Ovary (tissue), 9 donors: ENCODE results near the gene CTNND2. TPM values are rescaled to one million over a fixed set of nuclear protein-coding genes. Genes with fewer than 3 reads are reported as not detected.

Experiments used
- DNase-seq, 5 donors: peaks; one replicate each; pipeline ENCODE4 v3.0.0-alpha.2; 2019 to 2020
- H3K27ac ChIP-seq, 2 donors: fragments of 200-600 bp; one replicate each; pipeline versions ENCODE4 v1.5.1 to v1.8.0; 2019 to 2022
- H3K27me3 ChIP-seq: fragments of 200-600 bp; one replicate; pipeline ENCODE4 v1.8.0; 2022
- H3K36me3 ChIP-seq: fragments of 200-600 bp; sonication (generic); one replicate; pipeline ENCODE4 v1.5.1; 2019
- H3K4me1 ChIP-seq: one replicate; pipeline ENCODE4 v1.8.1; 2013; ENCODE audit warnings: mild to moderate bottlenecking, moderate library complexity; ENCODE audit not compliant: insufficient read depth
- H3K4me3 ChIP-seq: fragments of 200-600 bp; sonication (generic); one replicate; pipeline ENCODE4 v1.5.1; 2017
- H3K9me3 ChIP-seq, 2 donors: fragments of 200-600 bp in 1 of 2; sonication (generic) in 1 of 2; one replicate each; pipeline versions ENCODE4 v1.5.1 to v1.8.1; 2013 to 2019; ENCODE audit warnings: mild to moderate bottlenecking in 1 of 2, moderate library complexity in 1 of 2
- EP300 ChIP-seq: sonication (generic); formaldehyde crosslinking; IDR thresholded peaks from one replicate; pipeline ENCODE4 v1.6.1; 2017; ENCODE audit warnings: antibody characterized with exemption
- POLR2A ChIP-seq: fragments of 450-650 bp; IDR thresholded peaks from one replicate; pipeline ENCODE4 v1.6.1; 2017; ENCODE audit warnings: antibody characterized with exemption, mild to moderate bottlenecking, moderate library complexity
- WGBS, 3 donors: extraction: QIAGEN DNeasy Blood & Tissue Kit in 1 of 3; methylation state at CpG; one replicate each; pipeline versions ENCODE4 v1.1.5 to v1.1.7; 2013 to 2017; 5-methylcytosine and 5-hydroxymethylcytosine counted together
- intact Hi-C, 4 donors: fragments of 100-400 bp; cut with DNase I; formaldehyde crosslinking; loops; one replicate each; pipeline versions ENCODE4 v1.11.0 to v1.15.1; 2022 to 2023
- polyA plus RNA-seq, 2 donors: library from polyadenylated mRNA; stranded (reverse); fragments of 200-250 nt in 1 of 2; fragments of 350-450 nt in 1 of 2; fragmentation: Illumina TruSeq in 1 of 2; extraction: RNeasy Lipid Tissue Mini Kit (QIAGEN cat#74804) in 1 of 2; gene quantifications; one replicate each; pipeline ENCODE4 v1.2.3, GENCODE V29; 2013 to 2014
- total RNA-seq, 7 donors: library from RNA; depleted of rRNA in 2 of 7; stranded (reverse); fragments of >200 nt in 2 of 7; fragmentation: NEBNext Ultra II Directional in 3 of 7; extraction: Animal tissue kit (Norgen Biotek cat#: 25700) in 3 of 7; gene quantifications; one replicate each; pipeline versions ENCODE4 v1.1.0 to v1.2.4, GENCODE V29; 2016 to 2023
- TF ChIP-seq, protein P1 (sequence below), 3 donors: fragments of 450-650 bp in 2 of 3; fragments of 200-600 bp in 1 of 3; IDR thresholded peaks; one replicate each; pipeline versions ENCODE4 v1.5.1 to v1.8.0; 2016 to 2022; ENCODE audit warnings: antibody characterized with exemption in 3 of 3, mild to moderate bottlenecking in 1 of 3
- donor health status: DM: no; HTN: no; CAD: no; lungs with moderate emphysema.
- donor health status: DM: no; HTN: no; CAD: no.
- donor health status: Bipolar disorder and iron deficiency.
- donor health status: DM: yes; HTN: yes; CAD: no.
- donor health status: DM: no; HTN: no; CAD: no.
- donor health status: DM: yes; HTN: yes; CAD: no.

Gene CTNND2
- total and polyA plus RNA-seq, 9 donors = 0.52 to 13.2 (median 2.3) TPM

DNA sequence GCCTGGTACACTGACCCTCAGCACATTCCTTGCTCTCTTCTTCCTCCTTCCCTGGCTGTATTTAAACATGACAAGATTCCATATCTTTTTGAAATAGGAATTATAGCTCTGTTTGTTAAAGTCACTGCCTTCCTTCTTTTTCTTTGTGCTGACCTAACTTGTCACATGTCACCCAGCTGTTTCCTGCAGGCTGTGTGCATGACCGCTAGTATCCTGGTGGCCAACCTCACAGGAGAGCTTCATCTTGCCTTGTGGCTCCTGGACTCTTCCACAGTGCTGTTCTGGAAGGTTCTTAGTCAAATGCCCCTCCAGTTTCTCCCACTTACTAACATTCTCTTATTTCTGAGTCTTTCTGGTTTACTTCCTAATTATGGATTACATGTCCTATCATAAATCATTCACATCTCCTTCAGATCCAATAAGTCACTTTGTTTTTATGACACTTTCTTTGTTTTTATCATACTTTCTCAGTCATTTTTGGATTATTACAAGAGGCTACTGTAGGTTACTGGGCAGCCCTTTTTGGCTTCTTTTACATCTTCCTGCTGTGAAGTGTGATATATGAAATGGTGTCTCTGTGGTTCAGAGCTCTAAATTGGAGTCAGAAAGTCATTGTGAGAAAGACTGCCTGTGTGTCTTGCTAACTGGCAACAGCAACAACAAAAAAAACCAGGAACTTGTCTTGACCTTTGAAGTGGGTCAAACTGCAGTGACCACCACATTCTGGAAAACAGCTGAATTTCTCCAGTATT is 679.6 kb downstream of the CTNND2 start:
- intact Hi-C loops = loop anchor here in 1 of 4 donors (10.0 kb wide), 1 partner anchor 1410 kb away; no protein-coding TSS in a partner anchor
- no peak for DNase-seq
- 85 to 95% (median 86%) methylated on average over 1 of the region's 1 CpG for WGBS, 3 donors

DNA sequence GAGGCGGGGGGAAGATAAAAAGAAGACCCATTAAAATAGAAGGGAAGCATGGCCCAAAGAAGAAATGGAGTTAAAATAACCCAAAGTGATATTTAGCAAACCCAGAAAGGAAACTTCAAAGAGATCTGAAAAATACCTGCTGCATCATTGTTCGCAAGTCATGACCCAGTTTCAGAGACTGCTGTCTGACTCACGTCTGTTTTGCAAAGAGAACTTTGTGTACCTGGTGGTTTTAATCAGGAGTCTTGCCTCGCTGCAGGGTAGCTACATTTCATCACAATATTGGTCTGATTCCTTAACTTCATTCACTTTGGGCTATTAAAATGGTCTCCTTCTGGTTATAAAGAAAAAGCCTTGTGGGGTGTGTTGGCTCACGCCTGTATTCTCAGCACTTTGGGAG is 682.1 kb downstream of the CTNND2 start:
- Histone ChIP-seq H3K4me3 (no peak overlapping the region), H3K4me1 (no peaks in the 10 kb centered on the region), H3K9me3 (no peaks in the 10 kb centered on the region), H3K36me3 (no peaks in the 10 kb centered on the region), H3K27me3 (no peaks in the 10 kb centered on the region), H3K27ac (no peak overlapping the region)
- 75 to 84% (median 83%) methylated on average over 5 of the region's 5 CpGs for WGBS, 3 donors
- DNase-seq = no peak
- intact Hi-C loops = loop anchor here in 1 of 4 donors (10.0 kb wide), 1 partner anchor 1407 kb away; no protein-coding TSS in a partner anchor
- TF ChIP-seq, protein P1, sequence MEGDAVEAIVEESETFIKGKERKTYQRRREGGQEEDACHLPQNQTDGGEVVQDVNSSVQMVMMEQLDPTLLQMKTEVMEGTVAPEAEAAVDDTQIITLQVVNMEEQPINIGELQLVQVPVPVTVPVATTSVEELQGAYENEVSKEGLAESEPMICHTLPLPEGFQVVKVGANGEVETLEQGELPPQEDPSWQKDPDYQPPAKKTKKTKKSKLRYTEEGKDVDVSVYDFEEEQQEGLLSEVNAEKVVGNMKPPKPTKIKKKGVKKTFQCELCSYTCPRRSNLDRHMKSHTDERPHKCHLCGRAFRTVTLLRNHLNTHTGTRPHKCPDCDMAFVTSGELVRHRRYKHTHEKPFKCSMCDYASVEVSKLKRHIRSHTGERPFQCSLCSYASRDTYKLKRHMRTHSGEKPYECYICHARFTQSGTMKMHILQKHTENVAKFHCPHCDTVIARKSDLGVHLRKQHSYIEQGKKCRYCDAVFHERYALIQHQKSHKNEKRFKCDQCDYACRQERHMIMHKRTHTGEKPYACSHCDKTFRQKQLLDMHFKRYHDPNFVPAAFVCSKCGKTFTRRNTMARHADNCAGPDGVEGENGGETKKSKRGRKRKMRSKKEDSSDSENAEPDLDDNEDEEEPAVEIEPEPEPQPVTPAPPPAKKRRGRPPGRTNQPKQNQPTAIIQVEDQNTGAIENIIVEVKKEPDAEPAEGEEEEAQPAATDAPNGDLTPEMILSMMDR (IDR thresholded peaks at IDR 0.05) = no peak
- TF ChIP-seq POLR2A (no peak), EP300 (no peak)

More for the DNA sequence above, 679.6 kb downstream of the CTNND2 start:
- no peaks in the 10 kb centered on the region for H3K36me3 ChIP-seq
- no peaks in the 10 kb centered on the region for H3K9me3 ChIP-seq
- H3K4me3 ChIP-seq = no peak overlapping the region
- H3K27me3 ChIP-seq = no peaks in the 10 kb centered on the region
- H3K4me1 ChIP-seq = no peaks in the 10 kb centered on the region
- H3K27ac ChIP-seq = no peak overlapping the region
- TF ChIP-seq POLR2A = no peak
- TF ChIP-seq, protein P1 (IDR thresholded peaks at IDR 0.05) = no peak
- TF ChIP-seq EP300 = no peak

DNA sequence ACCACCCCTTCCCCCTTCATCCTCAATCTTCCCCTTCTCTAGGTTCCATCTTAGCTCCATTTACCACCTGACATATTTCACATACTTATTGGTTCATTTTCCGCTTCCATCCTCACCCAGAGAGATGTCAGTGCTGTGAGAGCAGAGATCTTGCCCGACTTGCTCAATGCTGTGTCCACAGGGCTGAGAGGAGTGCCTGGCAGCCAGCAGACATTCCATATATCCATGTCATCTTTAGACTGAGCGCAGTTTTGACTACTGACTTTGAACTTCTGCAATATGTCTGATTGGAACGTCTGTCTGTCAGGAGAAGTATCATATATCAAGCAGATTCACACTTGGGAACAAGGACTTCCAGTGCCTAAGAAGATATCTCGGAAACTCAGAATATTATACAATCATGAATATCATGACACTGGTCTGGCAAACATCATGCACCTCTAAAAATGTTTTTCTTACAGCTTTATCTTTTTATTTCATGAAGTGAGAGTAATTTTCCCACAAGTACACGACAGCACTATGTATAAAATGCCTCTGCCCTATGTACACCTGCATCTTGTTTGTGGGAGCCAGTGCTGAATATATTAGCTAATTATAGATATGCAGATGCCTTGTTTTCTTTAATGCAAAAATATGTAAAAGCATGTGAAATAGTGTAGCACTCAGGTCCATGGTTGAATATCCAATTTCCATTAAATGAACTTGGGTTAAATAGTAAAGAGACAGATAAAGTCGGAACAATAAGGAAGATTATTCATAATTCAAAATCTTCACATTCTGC is 689.2 kb downstream of the CTNND2 start:
- TF ChIP-seq, protein P1 (IDR thresholded peaks at IDR 0.05) = no peak
- no peak for TF ChIP-seq POLR2A
- TF ChIP-seq EP300 = no peak
- Histone ChIP-seq H3K4me1 (no peaks in the 10 kb centered on the region), H3K36me3 (no peaks in the 10 kb centered on the region), H3K4me3 (no peak overlapping the region), H3K9me3 (no peaks in the 10 kb centered on the region), H3K27ac (no peak overlapping the region), H3K27me3 (no peaks in the 10 kb centered on the region)
- intact Hi-C loops = no loop called here
- DNase-seq = no peak
- WGBS, 3 donors = 73 to 79% (median 76%) methylated on average over 7 of the region's 7 CpGs

DNA sequence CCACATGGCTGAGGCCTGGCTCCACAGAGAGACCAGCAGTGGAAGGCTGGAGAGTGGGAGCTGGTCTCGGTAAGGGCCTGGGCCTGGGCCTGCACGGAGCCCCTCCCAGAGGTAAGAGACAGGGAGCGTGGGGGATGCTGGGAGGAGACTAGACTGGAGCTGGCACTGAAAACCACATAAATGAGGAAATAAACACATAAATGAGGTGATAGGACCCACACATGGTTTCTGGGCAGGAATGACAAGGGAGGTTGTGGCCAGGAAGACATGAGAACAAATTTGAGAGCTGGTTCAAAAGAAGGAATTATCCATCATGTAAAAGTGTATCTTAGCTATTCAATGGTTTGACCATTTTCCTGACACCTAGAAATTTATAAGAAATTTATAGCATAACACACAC is 691.5 kb downstream of the CTNND2 start:
- TF ChIP-seq, protein P1 (IDR thresholded peaks at IDR 0.05) = no peak
- TF ChIP-seq EP300 = no peak
- no peak for TF ChIP-seq POLR2A
- DNase-seq = no peak
- H3K36me3 ChIP-seq = no peaks in the 10 kb centered on the region

More for the DNA sequence above, 691.5 kb downstream of the CTNND2 start:
- Histone ChIP-seq H3K27me3 (no peaks in the 10 kb centered on the region), H3K27ac (no peak overlapping the region), H3K4me1 (no peaks in the 10 kb centered on the region), H3K9me3 (no peaks in the 10 kb centered on the region), H3K4me3 (no peak overlapping the region)
- intact Hi-C loops = no loop called here
- 77 to 85% (median 78%) methylated on average over 3 of the region's 3 CpGs for WGBS, 3 donors
